ENCODE measurements around the gene HS2ST1.

DNA sequence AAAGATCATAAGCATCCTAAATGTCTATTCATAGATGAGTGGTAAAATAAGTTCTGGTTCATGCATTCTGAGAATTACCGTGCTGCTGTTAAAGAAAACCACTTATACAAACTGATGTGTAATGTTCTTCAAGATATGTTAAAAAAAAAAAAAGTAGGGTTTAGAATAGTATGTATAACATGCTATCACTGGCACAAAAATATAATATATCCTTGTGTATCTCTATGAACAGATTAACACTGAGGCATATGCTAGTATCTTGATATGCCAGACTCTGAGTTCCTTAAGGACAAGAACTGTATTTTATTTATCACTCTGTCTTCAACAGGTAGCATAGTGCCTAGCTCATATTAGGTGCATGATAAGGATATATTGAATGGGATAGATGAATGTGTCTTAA, 108.9 kb downstream of the HS2ST1 start:
- TF ChIP-seq POLR2AphosphoS5 (IDR thresholded peaks at IDR 0.05) = no peak
- TF ChIP-seq, protein P1, sequence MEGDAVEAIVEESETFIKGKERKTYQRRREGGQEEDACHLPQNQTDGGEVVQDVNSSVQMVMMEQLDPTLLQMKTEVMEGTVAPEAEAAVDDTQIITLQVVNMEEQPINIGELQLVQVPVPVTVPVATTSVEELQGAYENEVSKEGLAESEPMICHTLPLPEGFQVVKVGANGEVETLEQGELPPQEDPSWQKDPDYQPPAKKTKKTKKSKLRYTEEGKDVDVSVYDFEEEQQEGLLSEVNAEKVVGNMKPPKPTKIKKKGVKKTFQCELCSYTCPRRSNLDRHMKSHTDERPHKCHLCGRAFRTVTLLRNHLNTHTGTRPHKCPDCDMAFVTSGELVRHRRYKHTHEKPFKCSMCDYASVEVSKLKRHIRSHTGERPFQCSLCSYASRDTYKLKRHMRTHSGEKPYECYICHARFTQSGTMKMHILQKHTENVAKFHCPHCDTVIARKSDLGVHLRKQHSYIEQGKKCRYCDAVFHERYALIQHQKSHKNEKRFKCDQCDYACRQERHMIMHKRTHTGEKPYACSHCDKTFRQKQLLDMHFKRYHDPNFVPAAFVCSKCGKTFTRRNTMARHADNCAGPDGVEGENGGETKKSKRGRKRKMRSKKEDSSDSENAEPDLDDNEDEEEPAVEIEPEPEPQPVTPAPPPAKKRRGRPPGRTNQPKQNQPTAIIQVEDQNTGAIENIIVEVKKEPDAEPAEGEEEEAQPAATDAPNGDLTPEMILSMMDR (IDR thresholded peaks at IDR 0.05) = no peak

All from upper lobe of left lung (tissue), 4 donors.